NCI-H774 (cell line): ENCODE results near the gene TRIM66.
A peak's percentile ranks its signal among the peaks of the same experiment; 100 is the strongest.

Experiments
- DNase-seq: peaks from one replicate; lab custom pipeline; 2025; lab: John Stamatoyannopoulos, UW

The TRIM66 gene

GRCh38 chr11:8605971-8606563 lies 76.4 kb downstream of the TRIM66 start:
- no peak for DNase-seq

GRCh38 chr11:8604078-8604723 lies 78.3 kb downstream of the TRIM66 start:
- peak; percentile 16 for DNase-seq

GRCh38 chr11:8603696-8604077 lies 78.8 kb downstream of the TRIM66 start:
- no peak for DNase-seq

GRCh38 chr11:8601376-8602133 lies 80.9 kb downstream of the TRIM66 start:
- no peak for DNase-seq

- no peak for DNase-seq
Measured at GRCh38 chr11:8598506-8598905, 84.0 kb downstream of the TRIM66 start.

GRCh38 chr11:8597182-8597581 lies 85.3 kb downstream of the TRIM66 start:
- peak; percentile 8 for DNase-seq

GRCh38 chr11:8596504-8597046 lies 85.9 kb downstream of the TRIM66 start:
- no peak for DNase-seq

- peak; percentile 77 for DNase-seq
Measured at GRCh38 chr11:8593935-8594909, 88.2 kb downstream of the TRIM66 start, which contains the start of gene STK33. STK33 (minus strand) TSS chr11:8594228; CDS start chr11:8474905, 119,323 bp downstream.

GRCh38 chr11:8593455-8593854 lies 89.0 kb downstream of the TRIM66 start:
- no peak for DNase-seq

- DNase-seq = no peak
Measured at GRCh38 chr11:8587915-8588314, 94.5 kb downstream of the TRIM66 start.

GRCh38 chr11:8586805-8587204 lies 95.7 kb downstream of the TRIM66 start:
- DNase-seq = no peak

GRCh38 chr11:8586184-8586583 lies 96.3 kb downstream of the TRIM66 start:
- no peak for DNase-seq

GRCh38 chr11:8584511-8584910 lies 98.0 kb downstream of the TRIM66 start:
- DNase-seq = peak; percentile 32

- DNase-seq = no peak
Measured at GRCh38 chr11:8584082-8584481, 98.4 kb downstream of the TRIM66 start.

GRCh38 chr11:8581300-8581699 lies 101.2 kb downstream of the TRIM66 start:
- DNase-seq = no peak

- no peak for DNase-seq
Measured at GRCh38 chr11:8577791-8578581, 104.5 kb downstream of the TRIM66 start.

GRCh38 chr11:8574798-8575197 lies 107.7 kb downstream of the TRIM66 start:
- DNase-seq = no peak

GRCh38 chr11:8573777-8574176 lies 108.7 kb downstream of the TRIM66 start:
- no peak for DNase-seq

GRCh38 chr11:8567602-8568198 lies 114.8 kb downstream of the TRIM66 start:
- no peak for DNase-seq

GRCh38 chr11:8566613-8567210 lies 115.8 kb downstream of the TRIM66 start:
- DNase-seq = peak; percentile 9
